ENCODE measurements around the gene CMTM2.
"Not testable (repeated sequence)": the region's sequence is repeated elsewhere in the genome, so short reads cannot be mapped to it uniquely, and the experiment has no call there.

CMTM2 gene

GRCh38 chr16:66552286-66553177 is 26.7 kb upstream of the CMTM2 start, which contains the start of gene CKLF:
Gene CKLF, plus strand, starts transcription at chr16:66552576. Its CDS starts 140 bp downstream, at chr16:66552716.
- in situ Hi-C loops (cut with HindIII; ENCODE audit: low sequenced_read_pairs) = no loop called here

GRCh38 chr16:66553223-66553622 is 26.0 kb upstream of the CMTM2 start:
- in situ Hi-C loops (cut with HindIII; ENCODE audit: low sequenced_read_pairs) = no loop called here

- in situ Hi-C loops (cut with HindIII; ENCODE audit: low sequenced_read_pairs) = no loop called here
These were observed 25.2 kb upstream of the CMTM2 start for GRCh38 chr16:66554021-66554420.

- in situ Hi-C loops (cut with HindIII; ENCODE audit: low sequenced_read_pairs) = no loop called here
These were observed 24.8 kb upstream of the CMTM2 start for GRCh38 chr16:66554495-66554894.

GRCh38 chr16:66560107-66560506 is 19.2 kb upstream of the CMTM2 start:
- in situ Hi-C loops (cut with HindIII; ENCODE audit: low sequenced_read_pairs) = no loop called here

GRCh38 chr16:66561381-66562080 is 17.7 kb upstream of the CMTM2 start:
- in situ Hi-C loops (cut with HindIII; ENCODE audit: low sequenced_read_pairs) = no loop called here

- in situ Hi-C loops (cut with HindIII; ENCODE audit: low sequenced_read_pairs) = no loop called here
These were observed 16.9 kb upstream of the CMTM2 start for GRCh38 chr16:66562409-66562808.

- in situ Hi-C loops (cut with HindIII; ENCODE audit: low sequenced_read_pairs) = no loop called here
These were observed 16.3 kb upstream of the CMTM2 start for GRCh38 chr16:66562986-66563385.

GRCh38 chr16:66563574-66564334 is 15.5 kb upstream of the CMTM2 start:
- in situ Hi-C loops (cut with HindIII; ENCODE audit: low sequenced_read_pairs) = no loop called here

- in situ Hi-C loops (cut with HindIII; ENCODE audit: low sequenced_read_pairs) = no loop called here
These were observed 13.0 kb upstream of the CMTM2 start, which contains the start of gene CMTM1 for GRCh38 chr16:66566051-66566901. Gene CMTM1, plus strand, starts transcription at chr16:66566439. Its CDS starts 75 bp downstream, at chr16:66566514.

- in situ Hi-C loops (cut with HindIII; ENCODE audit: low sequenced_read_pairs) = not testable (repeated sequence)
These were observed 12.0 kb upstream of the CMTM2 start for GRCh38 chr16:66567270-66567669.

- in situ Hi-C loops (cut with HindIII; ENCODE audit: low sequenced_read_pairs) = no loop called here
These were observed 10.9 kb upstream of the CMTM2 start for GRCh38 chr16:66568355-66568754.

- in situ Hi-C loops (cut with HindIII; ENCODE audit: low sequenced_read_pairs) = no loop called here
These were observed 10.1 kb upstream of the CMTM2 start for GRCh38 chr16:66569131-66569530.

- in situ Hi-C loops (cut with HindIII; ENCODE audit: low sequenced_read_pairs) = no loop called here
These were observed 9.3 kb upstream of the CMTM2 start for GRCh38 chr16:66569827-66570405.

- in situ Hi-C loops (cut with HindIII; ENCODE audit: low sequenced_read_pairs) = no loop called here
These were observed 6.9 kb upstream of the CMTM2 start for GRCh38 chr16:66572356-66572755.

GRCh38 chr16:66574081-66574480 is 5.2 kb upstream of the CMTM2 start:
- in situ Hi-C loops (cut with HindIII; ENCODE audit: low sequenced_read_pairs) = no loop called here

GRCh38 chr16:66574531-66574930 is 4.7 kb upstream of the CMTM2 start:
- in situ Hi-C loops (cut with HindIII; ENCODE audit: low sequenced_read_pairs) = no loop called here

- in situ Hi-C loops (cut with HindIII; ENCODE audit: low sequenced_read_pairs) = no loop called here
These were observed 4.2 kb upstream of the CMTM2 start for GRCh38 chr16:66575060-66575459.

- in situ Hi-C loops (cut with HindIII; ENCODE audit: low sequenced_read_pairs) = no loop called here
These were observed 3.0 kb upstream of the CMTM2 start for GRCh38 chr16:66576296-66576695.
